GM19372 (cell line): ENCODE data around the gene TXNDC11.

Experiments used
- ATAC-seq: cut with Tn5 transposase; IDR thresholded peaks from one replicate; pipeline ENCODE4 v1.9.1; 2021; ENCODE audit warnings: mild to moderate bottlenecking, low read depth, moderate library complexity; ENCODE audit not compliant: unreplicated experiment

The TXNDC11 gene

GRCh38 chr16:11721781-11722467 lies 20.7 kb downstream of the TXNDC11 start:
- no peak for ATAC-seq

- no peak for ATAC-seq
Measured at GRCh38 chr16:11719762-11720161, 22.9 kb downstream of the TXNDC11 start.

GRCh38 chr16:11719171-11719570 lies 23.5 kb downstream of the TXNDC11 start:
- no peak for ATAC-seq

- no peak for ATAC-seq
Measured at GRCh38 chr16:11717811-11718210, 24.8 kb downstream of the TXNDC11 start.

- no peak for ATAC-seq
Measured at GRCh38 chr16:11716336-11716735, 26.3 kb downstream of the TXNDC11 start.

- ATAC-seq, result no peak
Measured at GRCh38 chr16:11715246-11715947, 27.3 kb downstream of the TXNDC11 start.

GRCh38 chr16:11712122-11712521 lies 30.5 kb downstream of the TXNDC11 start:
- no peak for ATAC-seq

GRCh38 chr16:11711662-11712061 lies 31.0 kb downstream of the TXNDC11 start:
- ATAC-seq, result no peak

- ATAC-seq, result no peak
Measured at GRCh38 chr16:11708421-11708820, 34.2 kb downstream of the TXNDC11 start.

- no peak for ATAC-seq
Measured at GRCh38 chr16:11707679-11708197, 34.9 kb downstream of the TXNDC11 start.

- ATAC-seq, result peak; percentile 65
Measured at GRCh38 chr16:11706180-11706742, 36.4 kb downstream of the TXNDC11 start.

- ATAC-seq, result no peak
Measured at GRCh38 chr16:11705311-11706025, 37.2 kb downstream of the TXNDC11 start.

GRCh38 chr16:11700264-11701029 lies 42.2 kb downstream of the TXNDC11 start:
- no peak for ATAC-seq

GRCh38 chr16:11699234-11699894 lies 43.3 kb downstream of the TXNDC11 start:
- ATAC-seq, result no peak

- ATAC-seq, result no peak
Measured at GRCh38 chr16:11698271-11698689, 44.4 kb downstream of the TXNDC11 start.

GRCh38 chr16:11697319-11697718 lies 45.3 kb downstream of the TXNDC11 start:
- no peak for ATAC-seq

- ATAC-seq, result no peak
Measured at GRCh38 chr16:11696266-11697012, 46.2 kb downstream of the TXNDC11 start.

GRCh38 chr16:11692651-11693050 lies 50.0 kb downstream of the TXNDC11 start:
- ATAC-seq, result no peak

- no peak for ATAC-seq
Measured at GRCh38 chr16:11692171-11692570, 50.5 kb downstream of the TXNDC11 start.
